ENCODE data around the gene PACRG.
A peak's percentile ranks its signal among the peaks of the same experiment; 100 is the strongest.

The PACRG gene

DNA sequence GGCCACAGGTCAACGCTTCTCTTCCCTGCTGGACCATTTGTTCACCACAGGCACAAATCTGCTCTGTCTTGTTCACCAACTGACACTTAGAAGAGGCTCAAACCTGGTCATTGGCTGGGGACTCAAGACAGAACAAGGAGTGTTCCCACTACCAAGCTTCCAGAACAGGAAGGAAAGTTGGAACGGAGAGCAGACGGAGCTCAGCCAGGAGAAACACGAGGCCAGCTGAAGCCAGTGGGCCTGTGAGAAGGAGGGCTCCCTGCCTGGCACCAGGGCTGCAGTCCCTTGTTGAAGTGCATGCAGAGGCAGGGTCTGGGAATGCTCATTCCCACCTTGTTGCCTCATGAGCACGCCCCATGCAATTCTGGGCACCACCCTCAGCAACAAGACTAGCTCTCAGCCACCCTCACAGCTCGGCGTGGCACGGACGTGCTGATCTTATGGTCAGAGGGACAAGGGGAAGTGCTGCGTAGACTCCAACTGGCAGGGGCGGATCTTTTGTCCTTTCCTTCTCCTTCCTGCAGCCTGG, 450.2 kb downstream of the PACRG start:
- DNase-seq (ENCODE audit: low read depth): no peak

- no peak for DNase-seq (ENCODE audit: low read depth)
Measured at GRCh38 chr6:163179061-163179460, 451.3 kb downstream of the PACRG start.

GRCh38 chr6:163179721-163180120, 451.9 kb downstream of the PACRG start:
- DNase-seq (ENCODE audit: low read depth): no peak

- peak; percentile 35 for DNase-seq (ENCODE audit: low read depth)
Measured at GRCh38 chr6:163180874-163181541, 453.2 kb downstream of the PACRG start.

DNA sequence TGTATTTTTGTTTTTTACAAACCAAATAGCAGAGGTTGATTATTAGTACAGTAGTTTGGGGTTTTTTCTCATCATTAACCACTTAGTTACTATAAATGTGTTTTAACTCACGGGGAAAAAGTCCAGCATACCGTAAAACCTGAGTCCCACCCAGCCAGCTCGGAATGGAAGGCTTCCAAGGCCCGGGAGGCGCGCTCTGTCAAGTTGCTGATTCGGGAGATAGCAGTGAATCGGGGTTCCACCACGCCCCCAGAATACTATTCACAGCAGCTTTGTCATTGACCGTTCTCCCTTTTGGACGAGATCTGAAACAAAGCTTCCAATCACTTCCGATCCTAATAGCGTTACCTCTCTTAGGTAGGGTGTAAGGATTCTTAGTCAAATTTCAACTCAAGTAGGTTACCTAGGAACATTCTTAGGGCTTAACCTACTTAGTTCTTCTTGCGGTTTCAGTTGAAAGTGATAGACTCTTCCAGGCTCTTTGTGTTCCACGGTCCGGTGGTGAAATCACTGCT, 453.9 kb downstream of the PACRG start:
- DNase-seq (ENCODE audit: low read depth): no peak

DNA sequence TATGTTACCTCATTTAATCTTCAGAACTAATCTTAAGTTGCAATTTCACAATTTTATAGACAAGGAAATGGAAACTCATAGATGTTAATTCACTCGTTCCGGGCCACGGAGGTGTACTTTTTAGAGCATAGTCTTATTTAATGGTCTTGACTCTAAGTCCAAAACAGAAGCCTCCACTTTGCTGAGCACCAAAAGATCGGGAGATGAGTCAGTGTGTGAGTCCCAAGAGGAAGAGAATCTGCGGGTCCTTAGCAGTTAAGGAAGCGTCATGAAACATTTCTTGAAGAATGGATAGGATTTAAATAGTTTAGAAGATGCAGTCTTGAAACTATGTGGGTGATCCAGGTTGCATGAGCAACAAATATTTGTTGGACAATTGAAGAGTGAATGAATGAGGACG, 454.9 kb downstream of the PACRG start:
- DNase-seq (ENCODE audit: low read depth): no peak

DNA sequence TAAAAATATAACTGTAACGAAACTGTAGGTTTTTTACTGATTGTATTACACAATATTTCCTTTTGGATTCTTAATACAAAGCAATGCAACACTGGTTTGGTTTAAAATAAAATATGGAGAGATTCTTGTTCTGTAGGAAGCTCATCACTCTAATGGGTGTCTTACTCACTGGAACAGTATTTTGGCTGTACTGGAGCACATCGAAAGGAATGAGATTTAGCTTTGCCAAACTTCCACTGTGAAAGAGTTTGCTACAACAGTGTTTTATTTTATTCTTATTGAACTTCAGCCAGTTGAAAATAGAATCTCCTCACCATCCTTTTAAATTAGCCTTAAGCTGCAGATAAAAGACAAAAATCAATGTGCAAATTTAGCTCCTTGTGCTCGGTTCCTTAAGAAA, 456.0 kb downstream of the PACRG start:
- DNase-seq (ENCODE audit: low read depth): no peak

GRCh38 chr6:163185744-163186143, 458.0 kb downstream of the PACRG start:
- DNase-seq (ENCODE audit: low read depth): no peak

GRCh38 chr6:163186527-163186926, 458.8 kb downstream of the PACRG start:
- no peak for DNase-seq (ENCODE audit: low read depth)

DNA sequence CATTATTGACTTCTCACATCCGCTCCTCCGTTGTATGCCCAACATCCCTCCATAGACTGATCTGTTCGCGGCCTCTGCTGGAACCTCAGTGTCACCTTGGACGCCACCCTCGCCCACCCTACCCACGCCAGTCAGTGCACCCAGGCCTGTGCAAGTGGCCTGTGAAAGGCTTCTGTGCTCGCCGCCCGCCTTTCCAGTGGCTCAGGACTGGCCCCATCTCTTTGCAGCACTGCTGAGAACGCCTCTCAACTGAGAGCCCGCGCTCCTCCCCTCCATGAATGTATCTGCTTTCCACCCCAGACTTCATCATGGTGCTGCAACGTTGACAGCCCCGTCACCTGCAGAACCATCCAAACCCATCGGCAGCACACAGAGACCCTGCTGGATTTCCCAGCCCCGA, 459.4 kb downstream of the PACRG start:
- no peak for DNase-seq (ENCODE audit: low read depth)

- no peak for DNase-seq (ENCODE audit: low read depth)
Measured at GRCh38 chr6:163187606-163188005, 459.8 kb downstream of the PACRG start.

GRCh38 chr6:163188746-163189145, 461.0 kb downstream of the PACRG start:
- no peak for DNase-seq (ENCODE audit: low read depth)

GRCh38 chr6:163189609-163190008, 461.8 kb downstream of the PACRG start:
- DNase-seq (ENCODE audit: low read depth): no peak

DNA sequence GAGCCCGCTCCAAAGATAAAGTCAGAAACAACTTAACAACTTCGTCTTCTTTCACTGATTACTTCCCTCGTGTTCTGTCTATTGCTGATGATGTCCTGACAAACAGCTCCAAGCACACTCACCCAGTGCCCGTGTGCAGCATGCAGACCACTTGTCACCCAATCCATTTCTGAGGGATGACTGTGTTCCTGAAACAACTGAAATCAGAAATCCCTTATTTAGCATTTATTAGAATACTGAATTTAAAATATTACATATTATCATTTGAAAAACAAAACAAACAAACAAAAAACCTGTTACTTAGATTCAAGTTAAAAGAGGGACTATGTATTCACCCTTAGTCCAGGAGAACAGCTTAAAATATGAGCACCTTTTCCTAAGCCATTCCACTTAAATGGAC, 463.0 kb downstream of the PACRG start:
- no peak for DNase-seq (ENCODE audit: low read depth)

GRCh38 chr6:163191704-163192537, 464.1 kb downstream of the PACRG start:
- DNase-seq (ENCODE audit: low read depth): no peak

DNA sequence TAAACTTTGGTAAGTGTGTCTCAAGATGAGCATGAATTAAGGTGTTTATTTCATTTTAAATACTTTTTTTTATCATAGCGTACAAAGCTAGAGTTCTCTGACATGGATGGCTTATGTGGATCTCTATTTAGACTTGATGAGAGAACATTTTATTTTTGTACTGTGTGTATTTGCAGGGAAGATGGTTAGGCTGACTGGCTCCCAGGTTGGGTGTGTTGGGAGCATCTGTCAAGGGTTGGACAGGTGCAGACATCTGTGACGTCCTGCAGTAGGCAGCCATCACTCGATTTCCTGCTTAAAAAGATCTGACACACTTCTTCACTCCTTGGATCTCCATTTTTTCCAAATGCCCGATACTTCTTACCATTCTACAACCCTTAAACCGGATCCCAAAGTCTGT, 464.8 kb downstream of the PACRG start:
- DNase-seq (ENCODE audit: low read depth): no peak

GRCh38 chr6:163193326-163193725, 465.6 kb downstream of the PACRG start:
- no peak for DNase-seq (ENCODE audit: low read depth)

DNA sequence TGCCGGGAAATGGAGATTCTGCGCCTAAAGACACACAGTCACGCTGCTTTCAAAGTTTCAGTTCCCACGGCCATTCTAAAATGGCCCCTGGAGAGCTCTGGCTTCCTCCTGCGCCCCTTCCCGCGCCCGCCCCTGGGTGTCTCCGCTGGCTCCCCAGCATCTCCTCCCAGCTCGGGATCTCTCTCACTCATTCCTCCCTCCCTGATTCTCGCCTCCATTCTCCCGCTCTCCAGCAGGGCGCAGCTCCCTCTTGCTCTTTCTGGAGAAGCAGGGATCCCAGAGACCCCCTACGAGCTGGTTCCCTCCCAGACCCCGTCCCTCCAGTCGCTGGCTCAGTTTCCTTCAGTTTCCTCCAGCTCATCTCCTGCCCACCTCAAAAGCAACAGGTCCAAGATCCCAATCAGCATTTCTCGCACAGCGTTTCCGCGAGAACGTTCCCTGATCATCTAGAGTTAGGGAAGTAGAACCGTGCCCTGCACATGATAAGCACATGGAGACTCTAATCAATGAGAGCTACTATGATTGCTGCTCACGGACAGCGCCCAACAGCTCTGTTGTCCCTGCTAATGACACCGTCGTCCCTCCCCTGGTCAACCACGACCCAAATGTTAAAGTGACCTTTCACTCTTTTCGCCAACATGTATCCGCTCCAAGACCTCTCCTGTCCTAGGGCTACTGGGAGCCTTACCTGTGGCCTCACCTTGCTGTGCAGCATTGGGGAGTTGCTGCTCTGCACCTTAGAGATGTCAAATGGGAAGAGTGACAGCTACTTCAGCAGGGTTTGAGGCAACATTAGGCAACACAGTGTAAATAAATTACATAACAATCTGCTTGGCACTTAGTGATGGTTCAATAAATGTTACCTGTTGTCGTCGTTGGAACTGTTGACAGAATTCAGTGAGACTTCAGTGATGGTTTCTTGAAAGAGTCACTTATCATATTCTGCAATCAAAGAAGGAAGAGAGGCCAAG, 468.2 kb downstream of the PACRG start:
- no peak for DNase-seq (ENCODE audit: low read depth)

DNA sequence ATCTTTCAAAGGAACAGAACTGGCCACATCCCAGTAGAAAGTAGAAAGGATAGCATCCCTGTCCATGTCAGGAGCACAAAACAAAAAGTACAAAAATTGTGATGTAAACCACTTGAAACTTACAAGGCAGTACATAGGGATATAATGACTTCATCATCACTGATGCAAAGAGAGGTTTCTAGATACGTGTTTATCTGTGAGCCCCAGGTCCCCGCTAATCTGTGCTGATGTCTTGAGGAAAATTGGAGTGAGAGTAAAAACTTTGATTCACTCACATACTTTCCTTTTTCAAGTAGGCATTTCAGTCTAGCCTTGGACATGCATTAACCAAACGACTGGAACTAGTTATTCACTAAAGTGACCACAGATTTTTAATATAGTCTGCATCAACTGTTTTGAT, 470.1 kb downstream of the PACRG start:
- no peak for DNase-seq (ENCODE audit: low read depth)

DNA sequence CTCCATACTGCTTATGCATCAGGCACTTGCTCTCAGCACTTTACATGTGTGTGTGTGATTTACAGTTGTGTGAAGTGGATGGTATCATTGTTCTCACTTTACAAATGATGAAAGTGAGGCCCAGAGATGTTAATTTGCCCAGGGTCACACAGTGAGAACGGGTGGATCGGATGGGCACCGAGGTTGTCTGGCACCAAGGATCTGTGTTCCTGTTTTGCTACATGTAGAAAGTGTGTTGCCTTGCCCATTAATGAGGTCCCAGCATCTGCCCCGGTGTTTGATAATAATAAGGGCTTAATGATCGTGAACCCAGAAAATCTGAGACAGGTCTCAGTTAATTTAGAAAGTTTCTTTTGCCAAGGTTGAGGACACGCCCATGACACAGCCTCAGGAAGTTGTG, 470.6 kb downstream of the PACRG start:
- no peak for DNase-seq (ENCODE audit: low read depth)

DNA sequence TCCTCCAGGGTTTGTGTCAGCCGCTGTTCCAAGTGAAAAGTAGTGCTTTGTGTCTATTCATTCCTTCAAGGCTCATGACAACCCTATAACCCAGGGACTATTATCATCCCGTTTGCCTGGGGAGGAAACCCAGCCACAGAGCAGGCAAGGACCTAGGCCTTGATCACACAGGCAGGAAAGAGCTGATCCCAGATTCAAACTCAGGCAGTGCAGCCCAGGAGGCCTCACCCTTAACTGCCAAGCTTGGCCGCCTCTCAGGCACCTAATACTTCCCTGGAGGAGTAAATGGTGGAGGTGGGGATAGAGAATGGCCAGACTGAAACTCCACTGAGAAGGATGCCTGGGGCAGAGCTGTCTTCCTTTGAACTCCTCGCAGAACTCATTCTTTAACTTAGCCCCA, 471.6 kb downstream of the PACRG start:
- DNase-seq (ENCODE audit: low read depth): no peak

GRCh38 chr6:163200289-163200688, 472.5 kb downstream of the PACRG start:
- DNase-seq (ENCODE audit: low read depth): no peak
